HepG2 (cell line): ENCODE results near the gene SEMA7A.
A peak's percentile ranks its signal among the peaks of the same experiment; 100 is the strongest.

Source experiments
- CTCF ChIP-seq: sonication (generic); formaldehyde crosslinking; IDR thresholded peaks from 2 replicates; pipeline ENCODE4 v1.5.0; 2020; ENCODE audit warnings: mild to moderate bottlenecking, missing genetic modification reagents, moderate library complexity
- FOXJ3 ChIP-seq: sonication (generic); formaldehyde crosslinking; IDR thresholded peaks from 2 replicates; pipeline ENCODE4 v1.4.0; 2020; ENCODE audit warnings: missing genetic modification reagents, mild to moderate bottlenecking, borderline replicate concordance
- NFYB ChIP-seq: sonication (generic); formaldehyde crosslinking; IDR thresholded peaks from 2 replicates; pipeline ENCODE4 v1.4.0; 2020; ENCODE audit warnings: missing genetic modification reagents
- REST ChIP-seq, 2 experiments: IDR thresholded peaks; 2 replicates each; pipeline ENCODE4 v1.6.1; 2011 to 2012; ENCODE audit warnings: low read length in 2 of 2, borderline replicate concordance in 1 of 2, low read depth in 1 of 2, mild to moderate bottlenecking in 1 of 2, moderate library complexity in 1 of 2
- SMC3 ChIP-seq: IDR thresholded peaks from 2 replicates; pipeline ENCODE4 v1.6.1; 2011; ENCODE audit warnings: low read length, improper control_type of control experiment

GRCh38 chr15:74438721-74439316 lies 5.1 kb upstream of the SEMA7A start:
- TF ChIP-seq NFYB (CRISPR knock-in tag) (no peak), CTCF (peak; percentile 97), REST (IDR thresholded peaks at IDR 0.05; ENCODE audit: borderline replicate concordance in 1 of 2, low read depth in 1 of 2, low read length in 2 of 2) (no peak), SMC3 (peak; percentile 98), FOXJ3 (no peak)
